GM10248 (cell line): Measurements from ENCODE around the gene CALD1.
"Not testable (repeated sequence)": the region's sequence is repeated elsewhere in the genome, so short reads cannot be mapped to it uniquely, and the experiment has no call there.

ENCODE experiments used
- CTCF ChIA-PET: fragments of 300-600 bp; sonication (Branson Sonifier 250); formaldehyde crosslinking; extraction: SDS; loops from one replicate; lab custom pipeline; 2021; ENCODE audit warnings: antibody characterized with exemption; lab: Yijun Ruan, JAX
- POLR2A ChIA-PET: fragments of 350-650 bp; sonication (Branson Sonifier 250); formaldehyde crosslinking; extraction: SDS; loops from one replicate; lab custom pipeline; 2020; ENCODE audit warnings: antibody characterized with exemption; lab: Yijun Ruan, JAX
- DNase-seq: peaks from one replicate; pipeline ENCODE4 v3.0.0; 2012; ENCODE audit errors: extremely low spot score
- CTCF ChIP-seq: IDR thresholded peaks from 2 replicates; pipeline ENCODE4 v1.5.1; 2012; ENCODE audit warnings: mild to moderate bottlenecking, low read depth; ENCODE audit errors: extremely low read depth, missing control alignments, control extremely low read depth

The CALD1 gene

GRCh38 chr7:134959810-134960209, 180.4 kb downstream of the CALD1 start:
- TF ChIP-seq CTCF, result no peak
- ChIA-PET POLR2A (no interaction called here), CTCF (interaction anchor here (0.9 to 1.2 kb wide), 2 partner anchors 26 to 326 kb away, joined by 3 to 4 read pairs; partner anchors contain the start of gene AGBL3)
- no peak for DNase-seq

- CTCF ChIA-PET, result no interaction called here
- TF ChIP-seq CTCF, result no peak
Observed at GRCh38 chr7:134962270-134962780, 182.9 kb downstream of the CALD1 start.

GRCh38 chr7:134963036-134963435, 183.6 kb downstream of the CALD1 start:
- TF ChIP-seq CTCF, result no peak
- no peak for DNase-seq
- POLR2A ChIA-PET, result no interaction called here
- CTCF ChIA-PET, result no interaction called here

More at GRCh38 chr7:134962270-134962780, 182.9 kb downstream of the CALD1 start:
- no peak for DNase-seq
- POLR2A ChIA-PET, result no interaction called here

GRCh38 chr7:134966691-134967090, 187.3 kb downstream of the CALD1 start:
- TF ChIP-seq CTCF, result no peak
- POLR2A ChIA-PET, result no interaction called here
- CTCF ChIA-PET, result interaction anchor here (1.4 to 4.0 kb wide), 3 partner anchors 12 to 45 kb away, joined by 3 to 20 read pairs (median 6); partner anchors contain the start of gene AGBL3
- no peak for DNase-seq

GRCh38 chr7:134968110-134968509, 188.7 kb downstream of the CALD1 start:
- ChIA-PET POLR2A (no interaction called here), CTCF (interaction anchor here (1.4 to 4.0 kb wide), 2 partner anchors 18 to 289 kb away, joined by 3 to 20 read pairs; partner anchors contain the start of gene AGBL3)
- no peak for TF ChIP-seq CTCF
- DNase-seq, result no peak

- POLR2A ChIA-PET, result not testable (repeated sequence)
Observed at GRCh38 chr7:134981645-134982044, 202.2 kb downstream of the CALD1 start.

GRCh38 chr7:134985894-134986362, 206.5 kb downstream of the CALD1 start:
- CTCF ChIA-PET, result interaction anchor here (0.8 to 4.8 kb wide), 29 partner anchors 10 to 350 kb away, joined by 3 to 40 read pairs (median 5); partner anchors contain the start of genes CYREN and TMEM140
- DNase-seq, result no peak
- POLR2A ChIA-PET, result no interaction called here
- peak; percentile 18 for TF ChIP-seq CTCF

More at GRCh38 chr7:134981645-134982044, 202.2 kb downstream of the CALD1 start:
- DNase-seq, CTCF ChIA-PET: not testable (repeated sequence)
